ENCODE measurements around the gene LGALS14. TPM values are rescaled to one million over a fixed set of nuclear protein-coding genes. Genes with fewer than 3 reads are reported as not detected.

LGALS14 gene
- total RNA-seq, 1 experiment from 2014 or later: not detected

DNA sequence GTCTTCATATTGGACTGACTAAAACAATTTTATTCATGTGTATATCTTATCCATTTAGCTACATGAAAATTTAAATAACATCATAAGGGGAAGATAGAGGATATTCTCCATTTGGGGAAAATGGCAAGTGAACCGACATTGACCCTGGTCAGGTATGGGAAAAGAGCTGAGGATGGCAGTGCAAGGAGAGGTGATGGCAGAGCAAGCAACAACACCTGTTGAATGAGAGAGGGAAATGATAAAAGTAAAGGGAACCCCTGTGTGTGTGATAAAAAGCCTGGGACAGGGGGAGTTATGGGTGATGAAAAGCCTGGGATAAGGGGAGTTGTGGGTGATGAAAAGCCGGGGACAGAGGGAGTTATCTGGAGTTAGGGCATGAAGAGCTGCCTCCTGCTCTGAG is 29.6 kb downstream of the LGALS14 start:
- in situ Hi-C loops (cut with HindIII; ENCODE audit: low pct_unique_long_range_greater_than_20kb, low sequenced_read_pairs): no loop called here
- DNase-seq (ENCODE audit: low read depth, low spot score): no peak

DNA sequence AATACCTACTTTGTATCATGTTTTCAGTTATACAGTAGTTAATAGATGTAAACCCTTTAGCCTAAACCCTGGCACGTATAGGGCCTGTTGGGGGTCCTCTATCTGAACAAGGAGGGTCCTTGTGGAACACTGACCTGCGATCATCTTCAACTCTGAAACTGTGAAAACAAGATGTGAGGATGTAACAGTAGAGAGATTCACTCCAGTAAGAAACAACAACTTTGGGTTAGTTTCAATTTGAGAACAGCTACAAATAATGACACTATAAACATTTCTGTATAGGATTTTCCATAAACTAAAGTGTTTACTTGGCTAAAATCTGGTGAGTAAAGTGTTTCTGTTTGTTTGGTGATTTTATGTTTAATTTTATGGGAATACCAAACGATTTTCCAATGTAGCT is 31.4 kb downstream of the LGALS14 start:
- no peak for DNase-seq (ENCODE audit: low read depth, low spot score)
- in situ Hi-C loops (cut with HindIII; ENCODE audit: low pct_unique_long_range_greater_than_20kb, low sequenced_read_pairs): no loop called here

DNA sequence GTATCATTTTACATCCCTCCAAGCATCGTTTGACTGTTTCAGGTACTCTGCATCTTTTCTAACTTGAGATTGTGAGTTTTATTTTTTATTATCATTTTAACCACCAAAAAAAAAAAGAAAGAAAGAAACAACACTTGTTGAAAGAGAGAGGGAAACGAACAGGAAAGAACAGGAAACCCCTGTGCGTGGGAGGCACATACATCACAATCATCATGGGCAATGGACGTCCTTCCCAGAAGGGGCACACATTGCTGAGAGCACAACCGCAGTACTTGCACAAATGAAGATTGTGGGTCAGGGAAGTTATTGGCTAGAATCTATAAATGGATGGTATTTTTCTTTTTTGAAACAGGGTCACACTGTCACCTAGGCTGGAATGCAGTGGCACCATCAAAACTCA is 31.8 kb downstream of the LGALS14 start:
- DNase-seq (ENCODE audit: low read depth, low spot score): no peak
- in situ Hi-C loops (cut with HindIII; ENCODE audit: low pct_unique_long_range_greater_than_20kb, low sequenced_read_pairs): no loop called here

DNA sequence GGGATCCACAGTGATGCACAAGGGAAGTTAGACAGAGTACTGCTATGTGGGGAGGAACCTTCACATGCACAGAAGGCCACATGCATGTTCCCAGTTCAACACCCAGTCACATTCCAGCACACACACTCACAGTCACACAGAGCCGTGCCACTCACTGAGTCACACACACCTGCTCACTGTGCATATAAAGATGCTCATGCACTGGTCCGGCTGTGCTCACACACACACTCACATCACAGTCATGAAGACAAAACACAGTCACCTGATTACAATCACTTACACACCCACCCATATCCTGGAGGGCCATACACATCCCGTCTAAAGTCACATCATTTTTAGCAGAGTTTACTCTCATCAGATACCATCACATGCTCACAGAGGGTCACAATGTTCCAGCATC is 33.1 kb downstream of the LGALS14 start:
- no peak for DNase-seq (ENCODE audit: low read depth, low spot score)
- in situ Hi-C loops (cut with HindIII; ENCODE audit: low pct_unique_long_range_greater_than_20kb, low sequenced_read_pairs): no loop called here

DNA sequence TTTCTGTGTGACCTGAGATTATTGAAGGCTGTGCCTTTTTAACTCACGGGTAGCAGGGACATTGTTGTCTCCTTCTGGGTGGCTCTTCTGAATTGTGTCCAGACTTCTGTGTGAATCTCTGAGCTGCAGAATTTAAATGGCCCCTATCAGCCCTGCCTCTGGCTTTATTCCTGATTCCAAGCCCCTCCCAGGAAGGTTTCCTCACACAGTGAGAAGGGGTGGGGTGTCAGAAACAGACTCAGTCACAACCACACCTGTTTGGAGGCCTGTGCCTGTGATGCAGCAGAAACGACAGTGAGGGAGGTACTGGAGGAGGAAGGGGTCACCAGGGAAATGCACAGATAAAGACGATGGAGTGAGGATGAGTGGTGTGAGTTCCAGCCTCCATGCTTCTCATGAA is 33.6 kb downstream of the LGALS14 start, which contains the start of gene CLC:
Gene CLC (minus strand): TSS at position 139 of the 400 bp plus-strand sequence. CDS start 77 bp downstream, at position 62.
- DNase-seq (ENCODE audit: low read depth, low spot score): no peak
- in situ Hi-C loops (cut with HindIII; ENCODE audit: low pct_unique_long_range_greater_than_20kb, low sequenced_read_pairs): no loop called here

DNA sequence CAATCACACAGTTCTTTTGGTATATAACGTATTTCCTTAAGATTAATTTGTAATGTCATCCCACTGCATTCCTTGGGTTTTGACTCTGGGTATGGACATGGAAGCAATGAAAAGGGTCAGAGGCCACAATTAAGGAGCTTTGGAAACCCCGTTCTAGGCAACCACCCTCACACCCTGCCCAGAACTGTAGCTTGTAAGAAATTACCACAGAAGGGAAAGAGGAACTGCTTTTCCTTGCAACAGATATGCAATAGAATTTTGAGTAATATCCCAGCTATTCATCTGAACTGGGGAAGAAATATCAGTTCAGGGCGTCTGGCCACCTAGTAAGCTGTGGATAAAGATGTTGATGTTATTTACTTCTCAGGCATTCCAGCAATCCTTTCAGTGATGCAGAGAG is 34.5 kb downstream of the LGALS14 start:
- DNase-seq (ENCODE audit: low read depth, low spot score): no peak
- in situ Hi-C loops (cut with HindIII; ENCODE audit: low pct_unique_long_range_greater_than_20kb, low sequenced_read_pairs): no loop called here

DNA sequence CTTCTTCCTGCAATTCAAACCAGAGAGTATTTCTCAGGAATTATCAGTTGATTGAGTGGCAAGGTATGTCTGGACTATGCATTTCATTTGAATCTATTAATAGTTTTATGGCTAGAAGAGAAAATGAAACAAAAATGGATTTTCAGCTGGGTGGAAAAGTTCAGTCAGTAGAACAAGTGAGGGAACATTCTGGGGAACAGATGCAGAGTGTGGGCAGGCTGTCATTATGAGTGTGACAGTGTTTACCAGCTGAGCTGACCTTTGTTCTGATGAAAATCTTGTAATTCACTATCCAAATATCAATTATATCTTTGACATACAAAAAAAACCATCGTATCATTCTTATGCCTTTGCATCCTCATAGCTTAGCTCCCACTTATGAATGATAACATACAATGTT is 36.1 kb downstream of the LGALS14 start:
- in situ Hi-C loops (cut with HindIII; ENCODE audit: low pct_unique_long_range_greater_than_20kb, low sequenced_read_pairs): no loop called here
- no peak for DNase-seq (ENCODE audit: low read depth, low spot score)

DNA sequence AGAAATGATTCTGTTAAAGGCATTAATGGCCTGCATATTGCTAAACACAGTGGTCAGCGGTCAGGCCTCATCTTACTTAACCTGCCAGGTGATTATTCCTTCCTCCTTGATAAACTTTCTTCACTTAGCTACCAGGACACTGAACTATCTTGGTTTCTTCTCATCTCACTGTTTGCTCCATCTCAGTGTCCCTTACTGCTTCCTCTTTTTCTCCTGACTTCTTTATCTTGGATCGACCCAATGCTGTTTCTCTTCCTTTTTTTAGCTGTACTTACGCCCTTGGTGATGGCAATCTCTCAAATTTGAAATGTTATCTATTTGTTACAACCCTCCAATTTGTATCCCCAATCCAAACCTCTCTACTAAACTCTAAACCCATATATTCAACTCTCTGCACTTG is 41.4 kb downstream of the LGALS14 start:
- in situ Hi-C loops (cut with HindIII; ENCODE audit: low pct_unique_long_range_greater_than_20kb, low sequenced_read_pairs): no loop called here
- no peak for DNase-seq (ENCODE audit: low read depth, low spot score)

DNA sequence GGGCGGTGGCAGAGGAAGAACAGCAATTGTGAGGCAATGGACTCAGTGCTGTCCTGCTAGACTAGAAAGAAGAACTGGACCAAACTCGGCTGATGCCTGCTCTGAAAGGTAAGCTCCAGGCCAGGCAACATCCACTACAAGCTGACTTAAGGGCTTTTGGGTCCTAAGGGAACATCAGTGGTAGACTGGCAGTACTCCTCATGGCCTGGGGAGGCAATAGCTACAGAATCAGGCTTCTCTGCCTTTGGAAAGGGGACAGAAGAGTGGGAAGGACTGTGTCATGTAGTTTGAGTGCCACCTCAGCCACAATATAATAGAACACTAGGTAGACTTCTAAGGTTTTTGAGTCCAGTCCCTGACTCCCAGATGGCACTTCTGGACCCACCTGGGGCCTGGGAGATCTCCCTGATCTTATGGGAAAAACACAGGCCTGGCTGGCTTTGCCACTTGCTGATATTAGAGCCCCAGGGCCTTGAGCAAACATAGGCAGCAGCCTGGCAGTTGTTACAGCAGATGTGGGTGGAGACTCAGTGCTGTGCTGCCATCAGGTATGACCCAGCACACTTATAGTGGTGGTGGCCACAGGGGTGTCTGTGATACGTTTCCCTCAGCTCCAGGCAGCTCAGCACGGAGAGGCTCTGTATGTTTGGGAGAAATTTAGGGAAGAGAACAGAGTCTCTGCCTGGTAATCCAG is 42.7 kb downstream of the LGALS14 start:
- DNase-seq (ENCODE audit: low read depth, low spot score): no peak
- in situ Hi-C loops (cut with HindIII; ENCODE audit: low pct_unique_long_range_greater_than_20kb, low sequenced_read_pairs): no loop called here

DNA sequence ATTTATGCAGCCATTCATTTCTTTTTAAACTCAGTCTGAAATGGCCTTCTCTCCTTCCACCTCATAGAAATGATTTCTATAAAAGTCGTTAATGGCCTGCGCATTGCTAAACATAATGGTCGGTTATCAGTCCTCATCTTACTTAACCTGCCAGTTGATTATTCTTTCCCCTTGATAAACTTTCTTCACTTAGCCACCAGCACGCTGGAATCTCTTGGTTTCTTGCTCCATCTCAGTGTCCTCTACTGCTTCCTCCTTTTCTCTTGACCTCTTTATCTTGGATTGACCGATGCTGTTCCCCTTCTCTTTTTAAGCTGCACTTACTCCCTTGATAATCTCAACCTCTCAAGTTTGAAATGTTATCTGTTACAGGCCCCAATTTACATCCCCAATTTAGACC is 45.7 kb downstream of the LGALS14 start:
- in situ Hi-C loops (cut with HindIII; ENCODE audit: low pct_unique_long_range_greater_than_20kb, low sequenced_read_pairs): no loop called here
- DNase-seq (ENCODE audit: low read depth, low spot score): no peak

DNA sequence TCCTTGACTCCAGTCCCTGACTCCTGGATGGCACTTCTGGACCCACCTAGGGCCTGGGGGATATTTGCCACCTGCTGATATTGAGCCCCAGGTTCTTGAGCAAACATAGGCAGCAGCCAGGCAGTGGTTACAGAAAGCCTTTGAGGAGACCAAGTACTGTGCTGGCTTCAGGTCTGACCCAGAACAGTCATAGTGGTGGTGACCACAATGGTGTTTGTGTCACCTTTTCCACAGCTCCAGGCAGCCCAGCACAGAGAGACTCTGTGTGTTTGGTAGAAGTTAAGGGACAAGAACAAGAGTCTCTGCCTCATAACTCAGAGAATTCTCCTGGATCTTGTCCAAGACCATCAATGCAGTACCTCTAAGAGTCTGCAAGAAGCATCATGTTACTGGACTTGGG is 48.1 kb downstream of the LGALS14 start:
- in situ Hi-C loops (cut with HindIII; ENCODE audit: low pct_unique_long_range_greater_than_20kb, low sequenced_read_pairs): no loop called here
- no peak for DNase-seq (ENCODE audit: low read depth, low spot score)

DNA sequence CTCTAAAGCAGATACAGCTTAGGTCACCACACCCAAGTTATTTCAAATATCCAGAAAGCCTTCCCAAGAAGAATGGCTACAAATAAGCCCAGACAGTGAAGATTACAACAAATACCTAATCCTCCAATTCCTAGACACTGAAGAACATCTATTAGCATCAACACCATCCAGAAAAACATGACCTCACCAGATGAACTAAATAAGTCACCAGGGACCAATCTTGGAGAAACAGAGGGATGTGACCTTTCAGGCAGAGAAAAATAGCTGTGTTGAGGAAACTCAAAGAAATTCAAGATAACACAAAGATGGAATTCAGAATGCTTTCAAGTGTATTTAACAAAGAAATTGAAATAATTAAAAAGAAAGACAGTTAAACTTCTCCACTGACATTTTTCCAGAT is 48.5 kb downstream of the LGALS14 start:
- no peak for DNase-seq (ENCODE audit: low read depth, low spot score)
- in situ Hi-C loops (cut with HindIII; ENCODE audit: low pct_unique_long_range_greater_than_20kb, low sequenced_read_pairs): no loop called here

DNA sequence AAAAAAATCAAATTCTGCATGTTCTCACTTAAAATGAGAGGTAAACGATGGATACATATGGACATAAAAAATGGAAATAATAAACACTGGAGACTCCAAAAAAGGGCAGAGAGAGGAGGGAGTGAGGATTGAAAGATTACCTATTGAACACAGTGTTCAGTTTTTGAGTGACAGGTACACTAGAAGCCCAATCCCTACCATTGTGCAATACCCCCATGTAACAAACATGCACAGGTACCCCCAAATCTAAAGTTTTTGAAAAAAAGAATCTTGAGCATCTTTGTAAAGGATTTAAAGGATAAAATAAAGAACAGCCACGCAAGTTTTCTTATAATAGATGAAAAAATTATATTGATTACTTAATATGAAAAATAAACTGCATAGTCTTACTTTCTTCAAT is 50.3 kb downstream of the LGALS14 start:
- no peak for DNase-seq (ENCODE audit: low read depth, low spot score)
- in situ Hi-C loops (cut with HindIII; ENCODE audit: low pct_unique_long_range_greater_than_20kb, low sequenced_read_pairs): no loop called here

DNA sequence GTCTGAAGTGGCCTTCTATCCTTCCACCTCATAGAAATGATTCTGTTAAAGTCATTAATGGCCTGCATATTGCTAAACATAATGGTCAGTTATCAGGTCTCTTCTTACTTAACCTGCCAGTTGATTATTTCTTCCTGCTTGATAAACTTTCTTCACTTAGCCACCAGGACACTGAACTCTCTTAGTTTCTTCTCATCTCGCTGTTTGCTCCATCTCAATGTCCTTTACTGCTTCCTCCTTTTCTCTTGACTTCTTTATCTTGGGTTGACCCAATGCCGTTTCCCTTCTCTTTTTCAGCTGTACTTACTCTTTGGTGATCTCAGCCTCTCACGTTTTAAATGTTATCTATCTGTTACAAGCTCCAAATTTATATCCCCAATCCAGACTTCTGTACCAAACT is 50.7 kb downstream of the LGALS14 start:
- in situ Hi-C loops (cut with HindIII; ENCODE audit: low pct_unique_long_range_greater_than_20kb, low sequenced_read_pairs): no loop called here
- DNase-seq (ENCODE audit: low read depth, low spot score): no peak

Small RNA genes within 50 kb of the gene (small RNA-seq; reads per million reads assigned to genes)
- gene RPS29P27: 0 reads per million in 2 experiments

Other genes with a start within 250 kb of the LGALS14 start
- gene TIMM50, start 223.6 kb upstream of the LGALS14 start, total RNA-seq (2014; rRNA removed; shearing (Covaris generic)): 431 and 474 TPM in 2 replicates
- gene DLL3, start 205.5 kb upstream of the LGALS14 start, total RNA-seq (2014; rRNA removed; shearing (Covaris generic)): 42.4 and 45.3 TPM in 2 replicates
- gene SELENOV, start 189.3 kb upstream of the LGALS14 start, total RNA-seq (2014; rRNA removed; shearing (Covaris generic)): not detected in 2 replicates
- gene EID2B, start 171.6 kb upstream of the LGALS14 start, total RNA-seq (2014; rRNA removed; shearing (Covaris generic)): 4.2 and 4.3 TPM in 2 replicates
- gene EID2, start 164.3 kb upstream of the LGALS14 start, total RNA-seq (2014; rRNA removed; shearing (Covaris generic)): 16.7 and 20.7 TPM in 2 replicates
- gene LGALS13, start 102.0 kb upstream of the LGALS14 start, total RNA-seq (2014; rRNA removed; shearing (Covaris generic)): not detected in 2 replicates
- gene LGALS16, start 48.6 kb upstream of the LGALS14 start, total RNA-seq (2014; rRNA removed; shearing (Covaris generic)): not detected in 2 replicates
- gene CLC, start 33.5 kb downstream of the LGALS14 start, total RNA-seq (2014; rRNA removed; shearing (Covaris generic)): not detected in 2 replicates
- not detected in 2 replicates for gene LEUTX, start 74.4 kb downstream of the LGALS14 start, total RNA-seq (2014; rRNA removed; shearing (Covaris generic))
- 7.6 and 9.0 TPM in 2 replicates for gene DYRK1B, start 129.7 kb downstream of the LGALS14 start, total RNA-seq (2014; rRNA removed; shearing (Covaris generic))
- gene FBL, start 141.9 kb downstream of the LGALS14 start, total RNA-seq (2014; rRNA removed; shearing (Covaris generic)): 188 and 191 TPM in 2 replicates
- gene FCGBP, start 230.2 kb downstream of the LGALS14 start, total RNA-seq (2014; rRNA removed; shearing (Covaris generic)): 0.08 TPM in 2 replicates

Measured in SK-MEL-5 (cell line).